H1 (cell line): ENCODE measurements around the gene FHIT. TPM values are rescaled to one million over a fixed set of nuclear protein-coding genes. Genes with fewer than 3 reads are reported as not detected.

ENCODE experiments used
- CTCF ChIA-PET: fragments of 300-600 bp; sonication (Branson Sonifier 250); formaldehyde crosslinking; loops from one replicate; lab custom pipeline; 2021; ENCODE audit not compliant: partially characterized antibody; lab: Charles Lee
- POLR2A ChIA-PET: fragments of 300-600 bp; sonication (Branson Sonifier 250); formaldehyde crosslinking; loops from one replicate; lab custom pipeline; 2021; ENCODE audit warnings: inconsistent platforms; ENCODE audit not compliant: partially characterized antibody; lab: Charles Lee
- DNase-seq, 2 experiments: peaks; one replicate each; pipeline versions ENCODE4 v3.0.0 to v3.0.0-alpha.2; 2010 to 2022; ENCODE audit warnings: low spot score in 2 of 2, low read depth in 1 of 2, mixed read lengths in 1 of 2
- FAIRE-seq: peaks from 2 replicates; lab custom pipeline; 2011; peaks lifted over from hg19 to GRCh38; lab: Jason Lieb, UNC
- H2AFZ ChIP-seq: 2 replicates; pipeline ENCODE4 v1.8.1; 2012; ENCODE audit warnings: low read length, inconsistent platforms
- H2AK5ac ChIP-seq: 2 replicates; pipeline ENCODE4 v1.6.1; 2013; ENCODE audit warnings: low read depth, low read length
- H2BK120ac ChIP-seq: replicated peaks from 2 replicates; pipeline ENCODE3; 2013; ENCODE audit warnings: low read depth, low read length, inconsistent platforms
- H2BK12ac ChIP-seq: 2 replicates; pipeline ENCODE4 v1.6.1; 2013; ENCODE audit warnings: low read depth, low read length
- H2BK15ac ChIP-seq: 2 replicates; pipeline ENCODE4 v1.6.1; 2013; ENCODE audit warnings: low read length
- H2BK20ac ChIP-seq: 2 replicates; pipeline ENCODE4 v1.6.1; 2013; ENCODE audit warnings: low read length
- H2BK5ac ChIP-seq: 2 replicates; pipeline ENCODE4 v1.6.1; 2013; ENCODE audit warnings: low read depth, low read length
- H3K14ac ChIP-seq: 2 replicates; pipeline ENCODE4 v1.6.1; 2013; ENCODE audit warnings: inconsistent platforms; ENCODE audit not compliant: insufficient read length
- H3K18ac ChIP-seq: 2 replicates; pipeline ENCODE4 v1.6.1; 2013; ENCODE audit warnings: low read length; ENCODE audit errors: extremely low read depth
- H3K23ac ChIP-seq: 2 replicates; pipeline ENCODE4 v1.6.1; 2013; ENCODE audit warnings: inconsistent platforms; ENCODE audit not compliant: insufficient read length
- H3K23me2 ChIP-seq: 2 replicates; pipeline ENCODE4 v1.6.1; 2013; ENCODE audit warnings: low read depth, low read length
- H3K27ac ChIP-seq: 2 replicates; pipeline ENCODE4 v1.6.1; 2011; ENCODE audit warnings: low read depth, low read length, inconsistent platforms
- H3K27me3 ChIP-seq, 4 experiments: replicated peaks in 1 of 4; 1 replicate in 1 of 4; 2 replicates in 3 of 4; pipeline versions ENCODE4 v1.6.1 to v1.8.1; 2011 to 2013; ENCODE audit warnings: low read length in 3 of 4, mild to moderate bottlenecking in 3 of 4, inconsistent platforms in 2 of 4, mixed read lengths in 2 of 4, moderate library complexity in 1 of 4; ENCODE audit not compliant: control insufficient read depth in 3 of 4, insufficient read depth in 3 of 4; ENCODE audit errors: extremely low read depth in 1 of 4
- H3K36me3 ChIP-seq, 4 experiments: 2 replicates each; pipeline versions ENCODE4 v1.6.1 to v1.8.1; 2011 to 2013; ENCODE audit warnings: mild to moderate bottlenecking in 4 of 4, low read length in 3 of 4, moderate library complexity in 2 of 4, control low read depth in 1 of 4, inconsistent platforms in 1 of 4; ENCODE audit not compliant: insufficient read depth in 4 of 4, control insufficient read depth in 2 of 4
- H3K4ac ChIP-seq: replicated peaks from 2 replicates; pipeline ENCODE3; 2013; ENCODE audit warnings: low read length, low read depth, mixed read lengths, inconsistent platforms; ENCODE audit not compliant: insufficient read length
- H3K4me1 ChIP-seq, 4 experiments: replicated peaks in 1 of 4; 1 replicate in 1 of 4; 2 replicates in 3 of 4; pipeline versions ENCODE4 v1.6.1 to v1.8.1; 2011 to 2013; ENCODE audit warnings: low read length in 3 of 4, inconsistent platforms in 2 of 4, mixed read lengths in 1 of 4; ENCODE audit not compliant: insufficient read depth in 4 of 4, control insufficient read depth in 3 of 4
- H3K4me2 ChIP-seq, 2 experiments: 2 replicates each; pipeline versions ENCODE4 v1.6.1 to v1.8.1; 2011 to 2013; ENCODE audit warnings: low read depth in 2 of 2, low read length in 2 of 2, control low read depth in 1 of 2, inconsistent platforms in 1 of 2, mild to moderate bottlenecking in 1 of 2; ENCODE audit not compliant: insufficient read depth in 1 of 2
- H3K4me3 ChIP-seq, 4 experiments: fragments of 200-600, 300-600 bp in 1 of 4; sonication (generic), shearing (Covaris generic), sonication (Bioruptor Twin) in 1 of 4; 2 replicates each; pipeline versions ENCODE4 v1.5.1 to v1.8.1; 2011 to 2016; ENCODE audit warnings: low read length in 4 of 4, low read depth in 3 of 4, control low read depth in 2 of 4, inconsistent platforms in 2 of 4, mild to moderate bottlenecking in 2 of 4, mixed read lengths in 1 of 4, moderate library complexity in 1 of 4; ENCODE audit not compliant: insufficient read depth in 2 of 4; ENCODE audit errors: extremely low read depth in 1 of 4
- H3K56ac ChIP-seq: replicated peaks from 2 replicates; pipeline ENCODE3; 2013; ENCODE audit warnings: low read depth, mild to moderate bottlenecking, mixed read lengths, low read length, inconsistent platforms; ENCODE audit not compliant: insufficient read length
- H3K79me1 ChIP-seq: 2 replicates; pipeline ENCODE4 v1.6.1; 2013; ENCODE audit warnings: low read depth, low read length, control low read depth
- H3K79me2 ChIP-seq, 2 experiments: 2 replicates each; pipeline versions ENCODE4 v1.6.1 to v1.8.1; 2012 to 2013; ENCODE audit warnings: low read length in 2 of 2, mild to moderate bottlenecking in 2 of 2, inconsistent platforms in 1 of 2; ENCODE audit not compliant: insufficient read depth in 2 of 2, control insufficient read depth in 1 of 2
- H3K9ac ChIP-seq, 4 experiments: replicated peaks in 1 of 4; 1 replicate in 1 of 4; 2 replicates in 3 of 4; pipeline versions ENCODE4 v1.6.1 to v1.8.1; 2011 to 2013; ENCODE audit warnings: low read depth in 3 of 4, low read length in 3 of 4, control low read depth in 2 of 4, mild to moderate bottlenecking in 2 of 4, moderate library complexity in 2 of 4, inconsistent platforms in 1 of 4; ENCODE audit errors: extremely low read depth in 1 of 4
- H3K9me3 ChIP-seq, 2 experiments: 2 replicates each; pipeline versions ENCODE4 v1.6.1 to v1.8.1; 2012 to 2013; ENCODE audit warnings: mild to moderate bottlenecking in 2 of 2, moderate library complexity in 2 of 2, control low read depth in 1 of 2, inconsistent platforms in 1 of 2, low read depth in 1 of 2, low read length in 1 of 2, mixed read lengths in 1 of 2; ENCODE audit not compliant: insufficient read depth in 2 of 2
- H4K20me1 ChIP-seq, 2 experiments: replicated peaks in 1 of 2; 2 replicates each; pipeline versions ENCODE3 to v1.8.1; 2011 to 2013; ENCODE audit warnings: inconsistent platforms in 2 of 2, low read length in 2 of 2, mild to moderate bottlenecking in 1 of 2; ENCODE audit not compliant: insufficient read depth in 2 of 2, control insufficient read depth in 1 of 2
- H4K5ac ChIP-seq: 2 replicates; pipeline ENCODE4 v1.6.1; 2013; ENCODE audit warnings: low read length, low read depth, mixed read lengths, inconsistent platforms; ENCODE audit not compliant: insufficient read length
- H4K8ac ChIP-seq: 2 replicates; pipeline ENCODE4 v1.8.0; 2013; ENCODE audit warnings: mild to moderate bottlenecking, moderate library complexity, low read length, inconsistent platforms; ENCODE audit not compliant: insufficient read depth; ENCODE audit errors: extremely low read depth
- H4K91ac ChIP-seq: replicated peaks from 2 replicates; pipeline ENCODE3; 2013; ENCODE audit warnings: low read length, mixed read lengths, inconsistent platforms; ENCODE audit not compliant: insufficient read length
- ATF3 ChIP-seq: IDR thresholded peaks from 2 replicates; pipeline ENCODE4 v1.6.1; 2011; ENCODE audit warnings: low read depth, mild to moderate bottlenecking, low read length; ENCODE audit not compliant: insufficient read depth
- BACH1 ChIP-seq: IDR thresholded peaks from 2 replicates; pipeline ENCODE4 v1.6.1; 2012; ENCODE audit warnings: low read length, improper control_type of control experiment
- CHD1 ChIP-seq: IDR thresholded peaks from 2 replicates; pipeline ENCODE4 v1.6.1; 2012; ENCODE audit warnings: low read depth, low read length, improper control_type of control experiment
- CREB1 ChIP-seq: IDR thresholded peaks from 2 replicates; pipeline ENCODE4 v1.6.1; 2012; ENCODE audit warnings: inconsistent platforms
- HDAC6 ChIP-seq: IDR thresholded peaks from one replicate; pipeline ENCODE4 v1.7.1; 2012; ENCODE audit warnings: low read depth, mild to moderate bottlenecking, inconsistent platforms, low read length, moderate library complexity
- JUN ChIP-seq: IDR thresholded peaks from 2 replicates; pipeline ENCODE4 v1.6.1; 2011; ENCODE audit warnings: low read depth, mild to moderate bottlenecking, improper control_type of control experiment, low read length
- KDM4A ChIP-seq: IDR thresholded peaks from one replicate; pipeline ENCODE4 v1.7.1; 2012; ENCODE audit warnings: low read depth, mild to moderate bottlenecking, moderate library complexity, low read length, inconsistent platforms; ENCODE audit not compliant: severe bottlenecking
- POU5F1 ChIP-seq: IDR thresholded peaks from 2 replicates; pipeline ENCODE4 v1.6.1; 2011; ENCODE audit warnings: low read depth, mild to moderate bottlenecking, low read length, moderate library complexity
- RBBP5 ChIP-seq: IDR thresholded peaks from 2 replicates; pipeline ENCODE4 v1.7.1; 2012; ENCODE audit warnings: low read depth, mild to moderate bottlenecking, inconsistent platforms, low read length, moderate library complexity, borderline replicate concordance
- RFX5 ChIP-seq: IDR thresholded peaks from 2 replicates; pipeline ENCODE4 v1.6.1; 2011; ENCODE audit warnings: low read depth, low read length, improper control_type of control experiment, borderline replicate concordance
- RXRA ChIP-seq: IDR thresholded peaks from 2 replicates; pipeline ENCODE4 v1.6.1; 2011; ENCODE audit warnings: low read depth, mild to moderate bottlenecking, low read length, moderate library complexity; ENCODE audit not compliant: insufficient read depth
- SIX5 ChIP-seq: IDR thresholded peaks from 2 replicates; pipeline ENCODE4 v1.6.1; 2011; ENCODE audit warnings: mild to moderate bottlenecking, low read depth, low read length
- SP1 ChIP-seq: IDR thresholded peaks from 2 replicates; pipeline ENCODE4 v1.6.1; 2011; ENCODE audit warnings: low read depth, low read length
- TEAD4 ChIP-seq: IDR thresholded peaks from 2 replicates; pipeline ENCODE4 v1.6.1; 2012; ENCODE audit warnings: low read depth, low read length, inconsistent platforms, mixed read lengths
- WGBS, 2 experiments: shearing (Covaris generic) in 1 of 2; methylation state at CpG; one replicate each; pipeline versions ENCODE4 v1.1.6 to v1.1.7; 2013 to 2015; ENCODE audit warnings: low lambda C conversion rate in 2 of 2, mixed read lengths in 2 of 2, inconsistent platforms in 1 of 2, low coverage in 1 of 2, missing lambda C conversion rate in 1 of 2; ENCODE audit not compliant: insufficient replicate concordance in 2 of 2, insufficient coverage in 1 of 2, insufficient read length in 1 of 2; ENCODE audit errors: extremely low coverage in 1 of 2, missing lambda C conversion rate in 1 of 2; 5-methylcytosine and 5-hydroxymethylcytosine counted together
- polyA plus RNA-seq, 7 experiments: library from polyadenylated mRNA; depleted of rRNA in 3 of 7; stranded (reverse) in 5 of 7; unstranded in 2 of 7; fragments of >200 nt in 5 of 7; fragments of 200-250 nt in 2 of 7; gene quantifications; 1 replicate in 5 of 7; 2 replicates in 1 of 7; 4 replicates in 1 of 7; pipeline versions ENCODE4 v1.2.1 to v1.2.3, GENCODE V29; 2011 to 2013; ENCODE audit warnings: missing spikeins in 2 of 7, mixed read lengths in 2 of 7
- total RNA-seq: library from RNA; stranded (reverse); fragmentation: NEBNext Ultra II Directional; extraction: Animal tissue kit (Norgen Biotek cat#: 25700); gene quantifications from 2 replicates; pipeline ENCODE4 v1.2.1, GENCODE V29; 2021

FHIT gene
- total and polyA plus RNA-seq, 2 of the 8 experiments (the other 6 are each of a cell fraction or from before 2014, with no cell fraction given), result 1.2 to 3.2 TPM

GRCh38 chr3:61117045-61117898 is 134.0 kb downstream of the FHIT start:
- H3K4me3 ChIP-seq, result no peak overlapping the region
- no peak overlapping the region for H2AFZ ChIP-seq
- no peaks in the 10 kb centered on the region for H3K36me3 ChIP-seq
- H3K18ac ChIP-seq, result no peak overlapping the region
- CTCF ChIA-PET, result interaction anchor here (0.6 kb wide), 1 partner anchor 20 kb away, joined by 3 read pairs; no protein-coding TSS in a partner anchor
- H3K79me2 ChIP-seq, result no peaks in the 10 kb centered on the region
- DNase-seq (no peak), FAIRE-seq (no peak)
- H4K91ac ChIP-seq, result no peak overlapping the region
- no peak overlapping the region for H4K8ac ChIP-seq
- H2BK12ac ChIP-seq, result no peak overlapping the region
- H3K9ac ChIP-seq, result no peak overlapping the region
- H4K20me1 ChIP-seq, result no peaks in the 10 kb centered on the region
- H3K56ac ChIP-seq, result no peak overlapping the region
- no peaks in the 10 kb centered on the region for H3K9me3 ChIP-seq
- H4K5ac ChIP-seq, result no peak overlapping the region
- POLR2A ChIA-PET, result no interaction called here
- H3K79me1 ChIP-seq, result no peaks in the 10 kb centered on the region
- H3K4ac ChIP-seq, result no peak overlapping the region
- no peak overlapping the region for H3K23ac ChIP-seq
- H2BK15ac ChIP-seq, result no peak overlapping the region
- no peak overlapping the region for H3K4me2 ChIP-seq
- no peak overlapping the region for H2BK5ac ChIP-seq
- H2BK120ac ChIP-seq, result no peak overlapping the region
- no peaks in the 10 kb centered on the region for H3K23me2 ChIP-seq
- H3K27me3 ChIP-seq, result no peaks in the 10 kb centered on the region
- no peak overlapping the region for H3K14ac ChIP-seq
- 89% methylated on average over 7 of the region's 7 CpGs; no CpG with 5 or more reads in 1 of the 2 experiments for WGBS, 2 experiments
- no peaks in the 10 kb centered on the region for H3K4me1 ChIP-seq
- H3K27ac ChIP-seq, result no peak overlapping the region
- no peak overlapping the region for H2BK20ac ChIP-seq
- H2AK5ac ChIP-seq, result no peak overlapping the region
- no peak for TF ChIP-seq RFX5
- TF ChIP-seq CHD1, result no peak
- no peak for TF ChIP-seq CREB1
- no peak for TF ChIP-seq TEAD4
- no peak for TF ChIP-seq SP1
- TF ChIP-seq RXRA, result no peak
- no peak for TF ChIP-seq POU5F1
- TF ChIP-seq BACH1, result no peak
- TF ChIP-seq JUN, result no peak
- no peak for TF ChIP-seq ATF3
- no peak for TF ChIP-seq KDM4A
- TF ChIP-seq RBBP5, result no peak
- no peak for TF ChIP-seq HDAC6
- TF ChIP-seq SIX5, result no peak
